GM18868 (cell line): ENCODE results near the gene TENM3.

ENCODE experiments used
- ATAC-seq: cut with Tn5 transposase; IDR thresholded peaks from one replicate; pipeline ENCODE4 v1.9.1; 2021; ENCODE audit warnings: mild to moderate bottlenecking, moderate library complexity; ENCODE audit not compliant: unreplicated experiment

TENM3 gene

DNA sequence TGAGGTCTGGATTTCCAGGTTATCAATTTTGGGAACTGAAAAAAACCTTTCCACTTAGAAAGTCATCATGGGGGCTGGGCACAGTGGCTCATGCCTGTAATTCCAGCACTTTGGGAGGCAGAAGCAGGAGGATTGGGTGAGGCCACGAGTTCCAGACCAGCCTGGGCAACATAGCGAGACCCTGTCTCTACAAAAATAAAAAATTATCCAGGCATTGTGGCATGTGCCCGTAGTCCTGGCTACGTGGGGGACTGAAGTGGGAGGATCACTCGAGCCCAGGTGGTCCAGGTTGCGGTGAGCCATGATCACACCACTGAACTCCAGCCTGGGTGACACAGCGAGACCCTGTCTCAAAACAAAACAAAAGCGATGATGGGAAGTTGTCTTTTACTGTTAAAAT is 7.9 kb downstream of the TENM3 start:
- no peak for ATAC-seq

DNA sequence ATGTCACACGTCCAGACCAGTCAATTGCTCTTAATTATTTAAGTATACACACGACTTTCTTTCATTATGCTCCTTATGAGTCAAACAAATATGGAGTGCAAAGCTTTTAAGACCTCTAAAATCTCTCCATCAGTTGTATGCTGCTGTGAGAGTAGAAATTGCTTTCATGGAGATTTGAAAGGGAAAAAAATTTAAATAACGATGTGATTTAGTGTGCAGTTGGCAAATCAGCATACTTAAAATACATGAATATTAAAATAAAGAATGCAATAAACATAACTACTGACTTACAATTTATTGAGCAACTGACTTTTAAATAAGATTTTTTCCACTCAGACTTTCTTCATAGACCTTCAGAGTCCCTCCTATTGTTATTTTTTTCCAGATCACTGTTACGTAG is 9.0 kb downstream of the TENM3 start:
- no peak for ATAC-seq

DNA sequence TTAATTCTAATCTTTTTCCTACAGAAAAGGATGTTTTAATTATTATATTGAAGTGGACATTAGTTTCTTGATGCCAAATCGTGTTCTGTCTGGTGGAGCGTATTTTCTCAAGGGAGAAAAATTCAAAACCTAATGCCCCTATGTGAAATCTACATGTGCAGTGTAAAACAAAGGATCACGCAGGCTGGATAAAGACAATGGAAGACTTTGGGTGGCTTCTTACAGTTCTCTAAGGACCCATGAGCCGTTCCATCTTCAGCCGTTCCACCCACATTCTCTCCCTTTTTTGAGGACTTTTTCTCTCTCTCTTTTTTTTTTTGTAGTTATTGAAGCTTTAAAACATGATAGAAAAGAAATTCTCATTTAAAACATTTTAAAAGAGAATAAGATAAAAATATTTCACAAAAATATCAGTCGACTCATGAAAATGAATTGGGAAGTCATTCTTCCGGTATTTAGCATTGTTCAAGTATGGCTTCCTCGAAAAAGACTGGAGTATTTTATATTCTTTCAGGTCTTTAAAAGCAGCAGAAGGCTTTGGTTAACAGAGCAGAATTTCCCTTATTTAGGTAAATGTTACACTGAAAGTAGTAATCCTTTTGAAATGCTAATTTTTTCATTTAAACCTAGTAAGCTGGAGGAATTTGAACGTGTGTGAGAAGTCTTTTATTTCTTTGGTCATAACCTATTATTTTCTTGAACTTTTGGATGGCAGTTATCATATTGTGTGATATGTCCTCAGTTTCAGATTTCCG is 11.0 kb downstream of the TENM3 start:
- no peak for ATAC-seq

DNA sequence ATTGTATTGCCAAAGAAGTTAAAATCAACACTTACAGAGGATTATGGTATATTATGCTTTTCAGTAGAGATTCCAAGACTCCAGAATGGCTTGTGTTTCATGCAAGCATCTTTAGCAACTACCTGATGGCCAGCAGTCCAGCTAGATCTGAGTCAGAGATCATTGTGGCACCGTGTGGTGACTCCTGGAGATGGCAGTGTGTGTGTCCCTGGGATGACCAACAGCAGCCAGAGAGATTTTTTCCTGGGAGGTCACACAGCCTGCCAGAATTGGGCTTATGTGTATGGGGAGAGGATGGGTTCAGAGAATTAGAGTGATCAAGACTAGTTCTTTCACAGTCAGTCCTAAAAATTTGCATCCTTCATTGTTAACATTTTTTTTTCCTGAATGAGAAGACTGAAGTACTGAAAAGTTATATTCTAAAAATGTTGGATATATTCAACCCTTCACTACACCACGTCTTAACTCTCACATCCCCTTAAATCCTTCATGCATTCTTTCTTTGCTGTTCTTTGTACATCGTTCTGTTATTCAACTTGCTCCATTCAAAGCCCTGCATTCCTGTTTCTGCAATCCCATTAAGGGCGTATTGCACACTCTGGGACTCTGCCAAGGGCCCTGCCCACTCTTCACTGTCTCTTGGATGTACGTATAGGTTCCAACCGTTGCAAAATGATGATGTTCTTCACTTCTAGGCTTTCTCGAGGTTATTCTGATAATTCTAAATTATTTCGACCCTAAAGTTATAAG is 12.4 kb downstream of the TENM3 start:
- no peak for ATAC-seq

DNA sequence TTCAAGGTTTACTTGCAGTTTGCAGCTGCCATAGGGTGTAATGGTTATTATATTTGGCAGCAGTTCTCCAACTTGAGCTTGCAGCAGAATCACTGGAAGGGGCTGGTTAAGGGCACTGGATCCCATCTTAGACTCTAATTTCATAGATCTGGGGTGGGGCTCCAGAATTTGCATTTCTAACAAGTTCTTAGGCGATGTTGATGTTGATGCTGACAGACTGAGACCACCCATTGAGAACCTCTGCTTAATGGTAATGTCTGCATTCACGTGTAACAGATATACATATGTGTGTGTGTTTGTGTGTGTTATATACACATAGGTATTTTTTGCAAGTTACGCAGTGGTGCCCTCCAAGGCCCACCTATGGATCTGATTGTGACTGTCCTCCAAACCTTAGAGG is 13.8 kb downstream of the TENM3 start:
- ATAC-seq = no peak

DNA sequence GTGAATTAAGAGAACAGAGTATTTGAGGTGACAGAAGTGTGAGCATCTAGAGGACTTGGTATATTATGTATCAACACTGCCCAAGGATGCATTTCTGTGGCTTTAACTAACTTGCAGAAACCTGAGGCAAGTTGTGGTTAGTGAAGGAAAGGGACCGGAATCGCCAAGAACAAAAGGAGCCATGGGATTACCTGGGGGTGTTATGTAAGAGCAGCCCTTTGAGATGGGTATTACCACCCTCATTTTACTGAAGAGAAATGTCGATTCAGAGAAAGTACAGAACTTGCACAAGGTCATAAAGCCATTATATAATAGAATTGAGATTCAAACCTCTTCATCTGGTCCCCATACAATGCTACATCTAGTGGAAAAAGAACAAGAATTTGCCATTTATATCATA is 14.3 kb downstream of the TENM3 start:
- ATAC-seq = no peak

DNA sequence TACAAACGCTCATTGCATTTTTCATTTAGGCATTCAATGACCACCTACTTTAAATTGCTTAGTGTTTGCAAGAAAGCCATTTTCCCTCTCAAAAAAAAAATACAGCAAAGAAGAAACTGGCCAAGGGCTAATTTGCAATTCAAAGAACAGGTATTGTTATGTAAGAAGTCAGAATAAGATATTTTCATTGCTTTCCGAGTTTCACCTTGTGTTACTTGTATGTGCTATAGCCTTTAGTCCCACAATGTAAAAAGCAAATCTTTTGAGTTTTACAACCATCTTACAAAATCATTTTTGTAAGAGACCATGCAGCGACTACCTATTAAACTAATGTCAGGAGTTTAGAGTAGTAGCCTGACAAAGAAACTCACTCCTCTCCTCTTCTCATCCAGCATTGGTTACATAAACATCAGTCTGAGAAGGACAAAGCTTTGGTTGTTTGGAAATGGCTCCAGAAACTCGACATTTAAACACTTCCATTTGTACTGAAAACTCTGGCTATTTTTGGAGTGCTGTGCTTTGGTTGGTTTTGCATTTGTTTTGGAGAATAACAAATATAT is 15.3 kb downstream of the TENM3 start:
- no peak for ATAC-seq

DNA sequence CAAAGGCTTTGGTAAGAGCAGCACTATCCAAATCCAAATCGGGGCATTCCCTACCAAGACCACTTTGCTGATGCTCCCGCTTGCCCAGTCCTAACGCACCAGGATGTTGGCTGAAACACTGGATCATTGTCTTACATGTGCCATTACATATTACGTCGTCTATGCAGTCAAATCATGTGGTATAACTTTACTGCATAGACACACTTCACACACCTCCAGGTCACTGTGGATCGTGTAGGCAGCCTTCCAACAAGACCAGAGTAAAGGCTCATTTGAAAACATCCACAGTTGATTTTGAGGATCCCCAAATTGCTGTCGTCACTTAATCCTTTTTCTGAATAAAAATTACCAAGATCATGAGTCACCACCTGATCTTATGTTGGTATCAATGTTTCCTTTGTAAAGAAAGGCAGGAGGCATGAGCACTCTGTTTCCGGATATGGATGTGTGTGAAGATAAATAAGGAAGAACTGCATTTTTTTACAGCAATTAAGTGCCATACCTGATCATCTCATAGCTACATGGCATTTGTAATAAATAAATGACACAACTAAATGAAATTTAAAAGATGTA is 18.5 kb downstream of the TENM3 start:
- no peak for ATAC-seq

DNA sequence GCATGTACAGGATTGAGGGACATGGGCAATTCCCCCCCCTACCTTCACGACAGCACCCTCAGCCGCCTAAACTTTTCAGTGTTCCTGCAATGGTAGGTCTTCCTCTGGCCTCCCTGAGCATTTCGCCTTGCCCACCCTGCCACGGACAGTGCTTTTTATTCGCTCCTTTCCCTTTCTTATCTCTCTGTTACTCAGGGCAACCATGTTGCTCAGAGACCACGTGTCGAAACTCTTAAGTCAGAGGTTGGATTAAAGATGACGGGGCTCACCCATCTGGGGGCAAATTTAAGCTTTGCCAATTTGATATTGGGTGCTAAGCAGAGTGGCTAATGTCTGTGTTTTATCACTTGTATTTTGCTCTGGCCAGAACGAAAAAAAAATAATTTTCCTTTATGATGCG is 20.4 kb downstream of the TENM3 start:
- ATAC-seq = no peak

DNA sequence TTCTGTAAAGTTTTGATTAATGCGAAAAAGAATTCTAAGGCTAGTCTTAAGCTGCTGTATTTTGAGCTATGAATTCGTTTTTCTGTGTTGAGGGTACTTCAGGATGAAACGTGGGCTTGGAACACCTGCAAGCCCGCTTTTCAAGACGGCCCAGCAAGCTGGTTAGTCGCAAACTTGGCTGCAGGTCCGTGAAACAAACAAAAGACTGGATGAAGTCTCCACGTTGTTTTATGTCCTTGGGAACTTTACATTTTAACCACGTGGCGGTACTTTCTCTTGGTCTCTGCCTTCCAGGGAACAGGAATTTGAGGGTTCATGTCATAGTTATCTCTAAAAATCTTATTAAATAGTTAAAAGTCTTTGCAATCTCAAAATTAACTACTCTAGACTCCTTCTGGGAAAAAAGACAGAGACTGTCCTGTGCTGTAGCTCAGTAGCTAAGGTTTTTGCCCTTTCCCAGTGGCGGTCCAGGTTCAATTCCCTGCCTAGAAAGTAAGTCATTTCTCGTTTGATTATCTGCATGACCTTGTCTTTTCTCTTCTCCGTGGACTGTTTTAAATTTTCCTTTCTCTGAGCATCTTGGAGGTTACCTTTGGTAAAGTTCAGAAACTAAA is 21.0 kb downstream of the TENM3 start:
- ATAC-seq = no peak

DNA sequence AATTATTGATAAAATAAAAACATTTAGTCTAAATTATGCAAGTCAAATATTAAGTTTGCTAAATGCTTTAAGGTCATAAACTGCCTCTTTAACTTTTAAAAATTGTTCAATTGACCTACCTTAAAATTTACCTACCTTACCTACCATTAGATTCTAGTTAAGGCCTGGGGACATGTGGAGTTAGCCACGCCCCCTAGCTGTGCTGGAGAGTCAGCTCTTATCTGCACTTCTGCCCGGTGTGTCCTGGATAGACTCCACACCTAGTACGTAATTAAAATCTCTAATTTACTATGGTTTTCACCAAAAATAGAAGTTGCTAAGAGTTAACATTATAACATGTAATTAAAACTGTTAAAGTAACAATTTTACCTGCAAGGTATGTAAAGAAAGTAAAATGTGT is 22.7 kb downstream of the TENM3 start:
- no peak for ATAC-seq

DNA sequence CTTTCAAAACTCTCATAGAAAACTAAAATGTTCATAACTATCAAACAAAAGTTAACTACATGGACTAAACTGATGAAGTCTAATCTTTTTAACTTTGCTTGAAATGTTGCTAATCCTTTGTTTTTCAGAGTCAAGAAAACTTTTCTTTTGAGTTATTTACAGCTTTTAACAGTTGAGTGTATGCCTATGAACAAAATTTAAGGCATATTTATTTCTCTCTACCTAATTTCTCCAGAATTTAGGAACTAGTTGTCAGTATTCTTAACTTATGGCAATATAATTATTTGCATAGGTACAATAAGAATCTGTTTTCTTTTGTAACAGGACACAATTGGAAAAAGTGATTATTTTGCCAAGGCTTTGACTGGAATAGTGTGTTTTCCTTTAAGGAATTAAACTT is 23.8 kb downstream of the TENM3 start:
- no peak for ATAC-seq

DNA sequence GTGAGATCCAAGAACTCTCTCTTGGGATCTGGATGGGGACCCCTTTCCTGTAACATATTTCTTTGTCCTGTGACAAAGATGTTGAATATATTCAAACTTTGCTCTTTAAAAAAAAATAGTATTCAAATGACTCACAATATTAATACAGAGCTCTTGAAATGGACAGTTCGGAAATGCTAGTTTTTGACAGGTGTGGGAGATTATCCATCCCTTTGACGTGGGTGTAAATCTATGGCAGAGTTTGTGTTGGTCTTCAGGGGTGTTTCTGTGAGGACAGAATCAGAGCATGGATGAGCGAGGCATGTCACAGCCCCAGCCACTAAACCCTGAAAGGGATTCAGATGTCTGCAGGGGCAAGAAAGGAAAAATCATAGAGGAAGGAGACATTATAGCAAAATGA is 25.8 kb downstream of the TENM3 start:
- ATAC-seq = no peak

DNA sequence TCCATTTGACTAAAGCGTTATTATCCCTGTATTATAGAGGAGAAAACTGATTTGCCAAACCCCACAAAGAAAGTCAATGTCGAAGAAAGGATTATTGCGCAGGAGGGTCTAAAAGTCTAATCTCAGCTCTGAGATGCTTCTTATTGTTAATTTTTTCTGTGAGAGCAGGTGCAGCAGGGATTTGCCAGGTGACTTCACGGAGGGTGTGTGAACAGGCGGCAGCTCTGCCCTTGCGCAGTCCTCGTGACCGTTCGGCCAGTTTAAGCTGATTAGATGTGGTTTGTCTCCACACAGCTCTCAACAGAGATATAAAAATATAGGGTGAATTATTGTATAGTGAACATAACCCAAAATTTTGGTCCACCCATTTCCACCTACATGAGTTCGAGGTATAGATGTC is 28.5 kb downstream of the TENM3 start:
- no peak for ATAC-seq

DNA sequence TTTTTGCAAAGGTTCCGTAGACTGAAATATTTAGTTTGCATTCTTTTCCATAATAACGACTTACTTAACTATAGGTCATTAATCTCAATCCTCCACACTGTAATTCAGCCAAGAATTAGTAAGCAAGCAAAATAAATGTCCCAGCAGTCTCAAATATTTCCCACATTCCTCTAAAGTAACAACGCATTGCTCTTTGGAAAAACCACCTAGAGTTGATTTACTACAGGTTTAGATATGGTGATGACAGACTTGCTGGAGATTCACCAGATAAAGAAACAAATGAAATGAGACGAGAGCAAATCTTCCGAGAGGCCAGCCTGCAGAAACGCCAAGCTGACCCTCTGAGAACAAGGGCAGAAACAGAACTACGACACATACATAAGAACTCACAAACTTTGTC is 28.9 kb downstream of the TENM3 start:
- ATAC-seq = no peak

DNA sequence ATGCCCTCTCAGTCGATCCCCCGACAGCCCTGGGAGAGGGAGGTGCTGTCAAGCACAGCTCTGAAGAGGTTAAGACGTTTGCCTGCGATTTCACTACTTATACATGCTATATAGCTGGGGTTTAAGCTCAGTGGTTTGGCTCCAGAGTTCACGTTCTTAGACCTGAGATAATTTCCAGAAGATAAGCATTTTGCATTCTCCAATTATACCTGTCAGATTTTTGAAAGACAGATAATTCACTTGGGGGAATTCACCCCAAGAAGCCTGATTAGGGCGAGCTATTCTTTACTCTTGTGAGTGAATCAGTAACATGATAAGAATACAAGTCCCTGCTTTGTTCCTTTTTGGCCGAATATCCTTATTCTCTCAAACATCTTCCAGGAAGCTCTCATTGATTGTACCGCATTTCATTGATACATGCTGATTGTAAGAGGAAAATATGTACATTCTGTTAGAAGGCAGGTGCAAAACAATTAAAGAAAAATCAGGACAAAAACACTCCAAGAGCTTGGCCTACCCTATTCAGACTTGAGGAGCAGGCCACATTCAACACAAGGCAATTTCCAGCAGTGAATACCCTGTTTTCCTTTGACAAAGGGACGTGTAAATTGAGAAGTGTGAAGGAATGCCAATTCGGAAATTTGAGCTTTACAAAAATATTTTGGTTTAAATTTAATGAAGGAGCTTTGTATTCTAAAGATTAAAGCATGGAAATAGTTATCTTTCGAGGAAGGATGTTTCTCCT is 30.2 kb downstream of the TENM3 start:
- no peak for ATAC-seq

DNA sequence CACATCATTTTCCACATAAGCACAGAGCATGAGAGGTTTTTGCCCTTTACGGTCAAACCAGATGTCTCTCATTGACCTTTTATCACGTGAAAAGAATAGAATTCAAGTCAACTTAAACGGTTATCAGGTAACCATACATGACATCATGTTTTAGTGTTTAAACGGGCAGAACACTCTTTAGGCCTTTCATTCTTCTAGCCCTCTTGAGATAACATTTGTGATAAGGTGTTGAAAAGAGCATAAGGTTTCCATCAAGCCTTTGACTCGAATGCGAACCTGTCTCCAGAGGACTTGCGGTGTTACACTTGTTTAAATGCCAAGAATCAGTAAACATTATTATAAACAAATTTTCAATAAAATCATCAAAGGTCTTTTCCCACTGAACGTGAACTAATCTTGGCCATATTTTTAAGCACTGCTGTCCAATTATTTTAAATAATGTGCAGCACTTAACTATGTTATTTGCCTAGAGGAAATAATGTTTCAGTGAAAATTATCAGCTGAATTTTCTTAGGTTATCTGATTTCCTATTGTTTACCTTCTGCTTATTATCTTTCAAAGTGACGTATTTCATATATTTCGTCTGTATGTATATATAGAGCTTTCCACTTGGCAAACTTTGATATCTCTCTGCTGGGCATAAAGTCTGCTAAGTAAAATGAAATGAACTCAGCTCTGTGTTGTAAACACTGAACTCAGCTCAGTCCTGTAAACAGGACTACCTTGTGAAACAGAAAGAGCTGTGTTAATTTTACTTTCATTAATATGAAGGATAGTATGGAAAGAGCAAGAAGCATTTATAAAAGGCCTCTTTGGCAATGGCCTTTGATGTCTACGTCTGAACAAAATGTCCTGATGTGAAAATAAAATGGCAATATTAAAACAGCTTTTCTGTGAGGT is 33.3 kb downstream of the TENM3 start:
- no peak for ATAC-seq

DNA sequence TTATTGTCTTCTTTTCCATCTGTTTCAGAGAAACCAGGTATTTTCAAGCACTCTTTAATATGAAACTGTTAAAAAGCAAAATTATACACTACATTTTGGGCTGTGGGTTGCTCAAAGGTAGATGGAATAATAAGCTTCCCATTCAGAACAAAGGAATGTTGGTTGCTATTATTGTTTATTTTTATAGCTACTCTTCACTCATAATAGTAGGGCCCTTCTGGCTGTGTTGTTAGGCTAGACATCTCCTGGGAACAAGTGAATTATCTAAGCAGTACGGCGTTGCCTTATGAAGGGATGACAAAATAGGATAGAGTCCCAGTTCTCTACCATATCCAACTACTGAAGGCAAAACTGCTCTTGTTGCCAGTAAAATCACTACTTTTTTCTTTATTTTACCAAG is 34.2 kb downstream of the TENM3 start:
- no peak for ATAC-seq

DNA sequence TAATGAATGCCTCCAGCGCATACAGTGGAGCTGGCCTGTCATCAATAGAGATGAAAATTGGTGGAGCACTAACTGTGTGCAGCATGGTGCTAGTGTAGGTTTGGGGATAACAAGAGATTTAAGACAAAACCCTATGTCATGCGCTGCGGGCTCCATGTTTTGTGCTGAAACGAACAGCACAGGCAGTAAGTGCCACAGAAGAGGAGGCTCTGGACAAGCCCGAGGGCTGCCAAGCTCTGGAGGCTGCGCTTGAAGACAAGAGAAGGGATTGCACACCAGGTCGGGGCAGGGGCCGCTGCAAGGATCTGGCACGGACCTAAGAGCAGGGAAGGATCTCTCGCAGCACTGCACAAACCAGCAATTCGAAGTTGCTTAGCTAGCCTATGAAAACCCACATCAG is 35.5 kb downstream of the TENM3 start:
- no peak for ATAC-seq
